GM06990 (cell line): Measurements from ENCODE around the gene IFRD2.
"Not testable (repeated sequence)": the region's sequence is repeated elsewhere in the genome, so short reads cannot be mapped to it uniquely, and the experiment has no call there.

ENCODE experiments used
- DNase-seq: peaks from one replicate; pipeline ENCODE4 v3.0.0-alpha.2; 2011; ENCODE audit not compliant: insufficient read length; ENCODE audit errors: extremely low read depth
- H3K27me3 ChIP-seq: replicated peaks from 2 replicates; pipeline ENCODE4 v1.6.0; 2011; ENCODE audit warnings: low read length; ENCODE audit not compliant: control insufficient read depth, insufficient read depth
- H3K36me3 ChIP-seq: 2 replicates; pipeline ENCODE4 v1.5.1; 2011; ENCODE audit warnings: low read length; ENCODE audit not compliant: control insufficient read depth, insufficient read depth
- H3K4me3 ChIP-seq: replicated peaks from 2 replicates; pipeline ENCODE4 v1.5.1; 2011; ENCODE audit warnings: low read depth, mild to moderate bottlenecking, control low read depth, low read length
- TF ChIP-seq, protein P1 (sequence below): IDR thresholded peaks from 2 replicates; pipeline ENCODE4 v1.5.1; 2011; ENCODE audit warnings: low read length, control low read depth, mild to moderate bottlenecking, inconsistent platforms; ENCODE audit not compliant: insufficient read depth, poor library complexity, severe bottlenecking

IFRD2 gene

DNA sequence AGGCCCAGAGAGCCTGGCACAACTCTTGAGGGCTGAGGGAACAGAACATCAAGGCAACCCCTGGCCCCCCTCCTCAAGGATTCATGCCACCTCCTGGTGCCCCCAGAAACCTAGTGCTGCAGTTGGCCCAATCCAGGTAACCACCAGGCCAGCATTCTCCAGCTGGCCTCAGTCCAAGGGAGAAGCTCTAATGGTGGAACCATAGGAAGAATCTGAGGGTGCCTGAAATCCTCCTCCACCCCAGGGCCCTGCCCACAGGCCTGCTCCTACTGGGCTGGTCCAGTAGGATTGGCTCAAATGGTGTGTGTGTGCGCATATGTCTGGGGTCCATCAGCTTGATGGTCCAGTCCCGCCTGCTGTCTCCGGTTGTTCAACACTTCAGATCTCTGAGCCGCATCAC lies 22.6 kb upstream of the IFRD2 start:
- no peak for DNase-seq
- Histone ChIP-seq H3K27me3 (no peaks in the 10 kb centered on the region), H3K36me3 (peaks cover 5% of the 10 kb centered on the region), H3K4me3 (no peak overlapping the region)
- TF ChIP-seq, protein P1, sequence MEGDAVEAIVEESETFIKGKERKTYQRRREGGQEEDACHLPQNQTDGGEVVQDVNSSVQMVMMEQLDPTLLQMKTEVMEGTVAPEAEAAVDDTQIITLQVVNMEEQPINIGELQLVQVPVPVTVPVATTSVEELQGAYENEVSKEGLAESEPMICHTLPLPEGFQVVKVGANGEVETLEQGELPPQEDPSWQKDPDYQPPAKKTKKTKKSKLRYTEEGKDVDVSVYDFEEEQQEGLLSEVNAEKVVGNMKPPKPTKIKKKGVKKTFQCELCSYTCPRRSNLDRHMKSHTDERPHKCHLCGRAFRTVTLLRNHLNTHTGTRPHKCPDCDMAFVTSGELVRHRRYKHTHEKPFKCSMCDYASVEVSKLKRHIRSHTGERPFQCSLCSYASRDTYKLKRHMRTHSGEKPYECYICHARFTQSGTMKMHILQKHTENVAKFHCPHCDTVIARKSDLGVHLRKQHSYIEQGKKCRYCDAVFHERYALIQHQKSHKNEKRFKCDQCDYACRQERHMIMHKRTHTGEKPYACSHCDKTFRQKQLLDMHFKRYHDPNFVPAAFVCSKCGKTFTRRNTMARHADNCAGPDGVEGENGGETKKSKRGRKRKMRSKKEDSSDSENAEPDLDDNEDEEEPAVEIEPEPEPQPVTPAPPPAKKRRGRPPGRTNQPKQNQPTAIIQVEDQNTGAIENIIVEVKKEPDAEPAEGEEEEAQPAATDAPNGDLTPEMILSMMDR, result no peak

DNA sequence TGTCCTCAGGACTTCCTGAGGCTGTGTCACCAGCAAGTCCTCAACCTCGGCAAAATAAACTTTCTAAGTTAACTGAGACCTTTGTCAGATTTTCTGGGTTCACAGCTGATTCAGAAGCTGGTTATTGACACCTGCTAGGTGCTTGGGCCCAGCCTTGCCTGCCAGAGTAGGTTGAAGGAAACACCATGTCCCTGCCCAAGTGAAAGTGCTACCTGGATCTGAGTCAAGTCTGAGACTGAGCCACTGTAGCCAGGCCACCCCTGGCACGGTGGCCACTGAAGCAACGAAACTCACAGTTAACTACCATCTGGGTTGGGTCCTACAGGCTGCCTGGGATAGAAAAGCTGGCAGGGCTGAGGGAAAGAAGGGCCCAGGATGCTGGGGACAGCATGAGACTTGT lies 22.1 kb upstream of the IFRD2 start:
- DNase-seq, result no peak
- Histone ChIP-seq H3K36me3 (peaks cover 5% of the 10 kb centered on the region), H3K4me3 (no peak overlapping the region), H3K27me3 (no peaks in the 10 kb centered on the region)
- TF ChIP-seq, protein P1, result no peak

GRCh38 chr3:50312041-50312440 lies 19.8 kb upstream of the IFRD2 start:
- H3K36me3 ChIP-seq, H3K4me3 ChIP-seq, DNase-seq, H3K27me3 ChIP-seq: not testable (repeated sequence)

DNA sequence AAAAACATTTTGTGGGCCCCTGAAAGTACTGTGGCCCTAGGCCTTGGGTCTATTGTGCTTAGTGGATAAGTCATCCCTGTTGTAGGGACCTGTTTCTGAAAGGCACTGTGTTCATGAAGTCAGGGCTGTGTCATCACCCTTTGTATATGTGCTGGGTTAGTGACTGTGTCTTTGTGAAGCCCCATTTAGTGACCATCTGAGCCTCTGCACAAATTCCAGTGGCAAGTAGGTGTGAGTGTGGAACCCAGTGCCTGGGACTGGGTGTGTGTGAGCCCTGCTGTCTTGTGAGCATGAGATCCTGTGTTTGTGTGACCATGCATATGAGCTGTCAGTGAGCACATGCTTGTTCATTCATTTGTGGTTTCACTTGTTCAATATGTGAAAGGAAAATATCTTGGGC lies 12.4 kb upstream of the IFRD2 start:
- no peak for DNase-seq
- Histone ChIP-seq H3K27me3 (no peaks in the 10 kb centered on the region), H3K4me3 (no peak overlapping the region), H3K36me3 (no peaks in the 10 kb centered on the region)
- TF ChIP-seq, protein P1, result no peak

DNA sequence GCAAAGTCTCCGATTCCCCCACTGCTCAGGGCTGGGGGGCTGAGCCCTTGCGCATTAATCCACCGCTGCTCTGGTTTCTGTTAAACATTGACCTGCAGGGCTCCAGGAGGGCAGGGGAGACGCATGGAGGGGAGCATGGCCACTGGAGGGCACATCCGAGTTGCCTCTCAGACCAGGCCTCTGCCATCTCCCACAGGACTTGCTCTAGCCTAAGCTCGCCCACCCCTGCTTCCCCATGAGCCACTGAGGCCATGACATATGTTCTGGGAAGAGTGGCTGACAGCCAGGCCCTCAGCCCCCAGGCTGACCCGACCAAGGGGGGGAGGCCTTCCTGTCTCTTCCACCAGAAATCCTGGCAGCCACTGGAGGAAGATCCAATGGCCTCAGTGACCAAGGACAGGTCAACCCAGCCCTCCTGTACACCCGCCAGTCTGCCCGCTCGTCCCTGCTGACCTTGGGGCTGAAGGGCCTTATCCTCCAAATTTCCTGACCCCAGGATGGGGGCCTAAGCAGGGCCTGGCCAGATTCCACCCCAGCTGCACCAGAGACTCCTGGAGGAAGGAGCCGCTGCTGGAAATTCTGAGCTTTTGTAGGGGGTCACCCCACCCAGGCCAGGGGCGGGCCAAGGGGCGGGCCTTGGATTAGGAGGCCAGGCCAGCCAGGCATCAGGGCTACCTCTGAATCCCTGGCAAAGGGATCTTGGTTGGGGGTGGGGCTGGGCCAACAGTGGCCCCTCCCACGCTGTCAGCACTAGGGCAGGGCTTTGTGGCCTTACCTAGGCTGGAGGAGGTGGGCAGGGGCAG lies 11.0 kb upstream of the IFRD2 start, which contains the start of gene HYAL1:
TSS of gene HYAL1 (minus strand) at position 562 of the 803 bp plus-strand sequence. CDS start 618 bp downstream, outside the sequence.
- H3K4me3 ChIP-seq, result no peak within 1 kb of the TSS
- TF ChIP-seq, protein P1, result no peak
- no peak for DNase-seq
- no peaks in the 10 kb centered on the region for H3K36me3 ChIP-seq
- no peaks in the 10 kb centered on the region for H3K27me3 ChIP-seq

GRCh38 chr3:50302095-50303012 lies 10.1 kb upstream of the IFRD2 start:
- DNase-seq, result no peak
- TF ChIP-seq, protein P1, result no peak
- H3K27me3 ChIP-seq, result no peaks in the 10 kb centered on the region
- H3K4me3 ChIP-seq, result no peak overlapping the region
- H3K36me3 ChIP-seq, result no peaks in the 10 kb centered on the region
